ENCODE data around the gene PLXNA4. TPM values are rescaled to one million over a fixed set of nuclear protein-coding genes. Genes with fewer than 3 reads are reported as not detected.

PLXNA4 gene
- total RNA-seq, 4 donors from 2014 or later = 0.49 to 7.1 (median 2.0) TPM

- no peak overlapping the region for H3K4me3 ChIP-seq
- TF ChIP-seq POLR2A (IDR thresholded peaks at IDR 0.05) (no peak), CTCF (IDR thresholded peaks at IDR 0.05) (no peak)
- intact Hi-C loops (cut with DNase I) = no loop called here
- no peak for DNase-seq
- H3K27ac ChIP-seq = no peak overlapping the region
- no peaks in the 10 kb centered on the region for H3K36me3 ChIP-seq
- WGBS, 2 donors = 75 to 80% methylated on average over 15 to 16 of the region's 17 CpGs
- no peaks in the 10 kb centered on the region for H3K27me3 ChIP-seq
- no peaks in the 10 kb centered on the region for H3K9me3 ChIP-seq
- no peaks in the 10 kb centered on the region for H3K4me1 ChIP-seq
Observed at GRCh38 chr7:132527467-132528410, 48.5 kb downstream of the PLXNA4 start.

- no peaks in the 10 kb centered on the region for H3K4me1 ChIP-seq
- no peaks in the 10 kb centered on the region for H3K27me3 ChIP-seq
- H3K27ac ChIP-seq = no peak overlapping the region
- no peak for DNase-seq
- intact Hi-C loops (cut with DNase I) = no loop called here
- H3K9me3 ChIP-seq = no peaks in the 10 kb centered on the region
- 74 to 76% methylated on average over 6 of the region's 7 CpGs for WGBS, 2 donors
- no peaks in the 10 kb centered on the region for H3K36me3 ChIP-seq
- TF ChIP-seq CTCF (IDR thresholded peaks at IDR 0.05) (no peak), POLR2A (IDR thresholded peaks at IDR 0.05) (no peak)
- no peak overlapping the region for H3K4me3 ChIP-seq
Observed at GRCh38 chr7:132526111-132526740, 50.0 kb downstream of the PLXNA4 start.

- TF ChIP-seq POLR2A (IDR thresholded peaks at IDR 0.05) (no peak), CTCF (IDR thresholded peaks at IDR 0.05) (no peak)
- peaks cover 0 to 4% (median 0%) of the 10 kb centered on the region in 4 donors for H3K27me3 ChIP-seq
- intact Hi-C loops (cut with DNase I) = no loop called here
- no peaks in the 10 kb centered on the region for H3K4me1 ChIP-seq
- no peaks in the 10 kb centered on the region for H3K9me3 ChIP-seq
- H3K36me3 ChIP-seq = no peaks in the 10 kb centered on the region
- no peak overlapping the region for H3K27ac ChIP-seq
- DNase-seq = no peak
- H3K4me3 ChIP-seq = no peak overlapping the region
- 59 to 65% methylated on average over 4 to 5 of the region's 5 CpGs for WGBS, 2 donors
Observed at GRCh38 chr7:132521423-132521822, 54.8 kb downstream of the PLXNA4 start.

- intact Hi-C loops (cut with DNase I) = no loop called here
- WGBS, 2 donors = 72 to 75% methylated on average over 9 of the region's 9 CpGs
- H3K27ac ChIP-seq = no peak overlapping the region
- no peak overlapping the region for H3K4me3 ChIP-seq
- H3K9me3 ChIP-seq = no peaks in the 10 kb centered on the region
- no peak for DNase-seq
- H3K36me3 ChIP-seq = no peaks in the 10 kb centered on the region
- no peaks in the 10 kb centered on the region for H3K4me1 ChIP-seq
- H3K27me3 ChIP-seq = peaks cover 0 to 4% (median 0%) of the 10 kb centered on the region in 4 donors
- TF ChIP-seq POLR2A (IDR thresholded peaks at IDR 0.05) = no peak
- no peak for TF ChIP-seq CTCF (IDR thresholded peaks at IDR 0.05)
Observed at GRCh38 chr7:132520591-132521280, 55.5 kb downstream of the PLXNA4 start.
